Thyroid gland (tissue), 4 donors: ENCODE data around the gene WDFY4. TPM values are rescaled to one million over a fixed set of nuclear protein-coding genes. Genes with fewer than 3 reads are reported as not detected.

Source experiments
- DNase-seq, 2 donors: peaks; one replicate each; pipeline ENCODE4 v3.0.0-alpha.2; 2019
- H3K27ac ChIP-seq, 3 donors: fragments of 200-600 bp; sonication (generic); 1 replicate in 2 of 3; 2 replicates in 1 of 3; pipeline ENCODE4 v1.5.1; 2016 to 2019; ENCODE audit warnings: mild to moderate bottlenecking in 1 of 3, moderate library complexity in 1 of 3
- H3K27me3 ChIP-seq: fragments of 200-600 bp; sonication (generic); one replicate; pipeline ENCODE4 v1.5.1; 2019
- H3K36me3 ChIP-seq, 2 donors: fragments of 200-600 bp; sonication (generic); one replicate each; pipeline ENCODE4 v1.5.1; 2016 to 2019
- H3K4me1 ChIP-seq, 2 donors: fragments of 200-600 bp; sonication (generic); one replicate each; pipeline ENCODE4 v1.5.1; 2017 to 2019
- H3K4me3 ChIP-seq, 3 donors: fragments of 200-600 bp; sonication (generic); replicated peaks in 1 of 3; 1 replicate in 2 of 3; 2 replicates in 1 of 3; pipeline ENCODE4 v1.5.1; 2016; ENCODE audit warnings: mild to moderate bottlenecking in 1 of 3
- H3K9me3 ChIP-seq: fragments of 200-600 bp; sonication (generic); one replicate; pipeline ENCODE4 v1.5.1; 2017
- POLR2A ChIP-seq, 2 donors: fragments of 450-650 bp; IDR thresholded peaks; one replicate each; pipeline ENCODE4 v1.6.1; 2017; ENCODE audit warnings: antibody characterized with exemption in 2 of 2, mild to moderate bottlenecking in 2 of 2, moderate library complexity in 1 of 2
- WGBS, 2 donors: methylation state at CpG; one replicate each; pipeline ENCODE4 v1.1.5; 2017; 5-methylcytosine and 5-hydroxymethylcytosine counted together
- intact Hi-C: fragments of 100-400 bp; cut with DNase I; formaldehyde crosslinking; loops from one replicate; pipeline ENCODE4 v1.15.1; 2023
- total RNA-seq, 4 donors: library from RNA; depleted of rRNA; stranded (reverse); fragments of >200 nt; gene quantifications; one replicate each; pipeline ENCODE4 v1.2.3, GENCODE V29; 2016
- TF ChIP-seq, protein P1 (sequence below), 6 experiments: fragments of 200-600 bp in 3 of 6; fragments of 450-650 bp in 3 of 6; sonication (generic) in 3 of 6; IDR thresholded peaks; one replicate each; pipeline ENCODE4 v1.5.1; 2016 to 2019; ENCODE audit warnings: antibody characterized with exemption in 6 of 6, mild to moderate bottlenecking in 2 of 6, inconsistent platforms in 1 of 6, moderate library complexity in 1 of 6

WDFY4 gene
- total RNA-seq, 4 donors from 2014 or later, result 1.0 to 3.5 (median 1.2) TPM

DNA sequence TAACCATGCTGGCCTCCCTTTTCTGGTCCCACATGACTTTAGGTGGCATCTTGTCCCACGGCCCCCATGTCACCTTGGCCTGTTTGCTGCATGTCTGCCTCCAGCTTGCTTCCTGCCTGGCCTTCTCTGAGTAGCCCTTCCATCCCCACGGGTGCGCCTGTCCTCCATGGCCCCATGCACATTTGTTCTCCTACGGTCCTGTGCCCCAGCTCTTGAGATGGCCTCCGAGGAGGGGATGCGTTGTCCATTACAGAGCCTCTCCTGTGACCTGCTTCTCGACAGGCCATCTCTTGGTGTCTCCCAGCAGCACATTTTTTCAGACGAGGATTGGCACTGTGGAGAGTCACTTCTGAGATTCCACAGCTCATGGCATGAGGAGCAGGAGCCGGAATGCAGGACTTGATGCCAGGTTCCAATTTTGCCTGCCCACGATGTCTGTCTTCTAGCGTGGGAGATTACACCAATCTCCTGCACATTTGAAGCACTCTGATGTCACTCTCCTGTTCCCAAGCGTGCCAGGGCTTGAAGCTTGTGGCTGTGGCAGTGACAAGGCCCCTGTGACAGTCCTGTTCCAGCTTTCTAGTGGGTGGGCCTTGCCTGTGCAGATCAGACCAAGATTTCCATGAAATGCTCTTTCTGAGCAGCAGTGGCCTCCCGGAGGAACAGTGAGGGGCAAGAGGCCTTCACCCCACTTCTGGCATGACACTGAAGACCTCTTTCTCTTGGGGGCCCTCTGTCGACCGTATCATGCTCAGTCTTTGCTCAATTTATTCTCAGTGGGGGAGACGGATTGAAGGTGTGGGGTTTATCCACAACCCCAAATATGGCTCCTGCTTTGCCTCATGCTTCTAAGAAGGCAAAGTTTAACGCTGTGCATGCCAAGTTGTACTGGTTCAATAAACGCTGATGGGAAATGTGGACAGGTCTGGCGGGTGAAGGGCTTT, 13.4 kb downstream of the WDFY4 start:
- DNase-seq, result no peak
- intact Hi-C loops, result no loop called here
- Histone ChIP-seq H3K4me3 (no peak overlapping the region), H3K27me3 (no peaks in the 10 kb centered on the region), H3K4me1 (no peaks in the 10 kb centered on the region), H3K27ac (no peak overlapping the region), H3K36me3 (no peaks in the 10 kb centered on the region), H3K9me3 (no peaks in the 10 kb centered on the region)
- 86 to 90% methylated on average over 19 of the region's 19 CpGs for WGBS, 2 donors
- no peak for TF ChIP-seq POLR2A (IDR thresholded peaks at IDR 0.05)
- TF ChIP-seq, protein P1, sequence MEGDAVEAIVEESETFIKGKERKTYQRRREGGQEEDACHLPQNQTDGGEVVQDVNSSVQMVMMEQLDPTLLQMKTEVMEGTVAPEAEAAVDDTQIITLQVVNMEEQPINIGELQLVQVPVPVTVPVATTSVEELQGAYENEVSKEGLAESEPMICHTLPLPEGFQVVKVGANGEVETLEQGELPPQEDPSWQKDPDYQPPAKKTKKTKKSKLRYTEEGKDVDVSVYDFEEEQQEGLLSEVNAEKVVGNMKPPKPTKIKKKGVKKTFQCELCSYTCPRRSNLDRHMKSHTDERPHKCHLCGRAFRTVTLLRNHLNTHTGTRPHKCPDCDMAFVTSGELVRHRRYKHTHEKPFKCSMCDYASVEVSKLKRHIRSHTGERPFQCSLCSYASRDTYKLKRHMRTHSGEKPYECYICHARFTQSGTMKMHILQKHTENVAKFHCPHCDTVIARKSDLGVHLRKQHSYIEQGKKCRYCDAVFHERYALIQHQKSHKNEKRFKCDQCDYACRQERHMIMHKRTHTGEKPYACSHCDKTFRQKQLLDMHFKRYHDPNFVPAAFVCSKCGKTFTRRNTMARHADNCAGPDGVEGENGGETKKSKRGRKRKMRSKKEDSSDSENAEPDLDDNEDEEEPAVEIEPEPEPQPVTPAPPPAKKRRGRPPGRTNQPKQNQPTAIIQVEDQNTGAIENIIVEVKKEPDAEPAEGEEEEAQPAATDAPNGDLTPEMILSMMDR (IDR thresholded peaks at IDR 0.05), result no peak

DNA sequence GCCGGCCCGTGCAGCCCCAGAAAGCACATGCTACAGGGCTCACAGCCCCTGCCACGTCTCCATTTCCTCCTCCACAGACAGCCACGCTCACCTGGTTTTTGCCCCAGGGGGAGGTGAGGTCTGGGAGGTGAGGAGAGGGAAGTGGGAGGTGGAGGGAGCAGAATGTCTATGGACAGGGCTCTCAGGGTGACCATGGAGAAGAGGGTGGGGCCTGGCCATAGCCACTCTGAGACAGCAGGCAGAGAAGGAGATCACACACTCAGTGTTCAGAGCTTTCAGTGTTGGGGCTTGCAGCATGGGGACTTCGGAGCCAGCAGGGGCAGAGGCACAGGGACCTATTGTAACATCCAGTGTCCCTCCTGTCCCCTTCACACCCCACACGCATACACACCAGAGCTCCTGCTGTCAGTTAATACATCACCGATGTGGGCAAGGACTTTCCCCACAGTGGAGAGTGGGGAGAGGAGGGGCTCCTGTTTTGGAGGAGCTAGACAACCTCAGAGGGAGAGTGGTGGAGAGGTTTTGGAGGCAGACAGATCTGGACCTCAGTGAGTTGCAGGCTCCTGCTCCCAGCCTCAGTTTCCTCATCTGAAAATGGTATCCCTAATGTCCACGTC, 14.4 kb downstream of the WDFY4 start:
- Histone ChIP-seq H3K9me3 (no peaks in the 10 kb centered on the region), H3K4me3 (no peak overlapping the region), H3K27me3 (no peaks in the 10 kb centered on the region), H3K36me3 (no peaks in the 10 kb centered on the region), H3K4me1 (no peaks in the 10 kb centered on the region), H3K27ac (no peak overlapping the region)
- no peak for DNase-seq
- intact Hi-C loops, result no loop called here
- 52 to 53% methylated on average over 8 of the region's 8 CpGs for WGBS, 2 donors
- TF ChIP-seq, protein P1 (IDR thresholded peaks at IDR 0.05), result no peak
- no peak for TF ChIP-seq POLR2A (IDR thresholded peaks at IDR 0.05)

DNA sequence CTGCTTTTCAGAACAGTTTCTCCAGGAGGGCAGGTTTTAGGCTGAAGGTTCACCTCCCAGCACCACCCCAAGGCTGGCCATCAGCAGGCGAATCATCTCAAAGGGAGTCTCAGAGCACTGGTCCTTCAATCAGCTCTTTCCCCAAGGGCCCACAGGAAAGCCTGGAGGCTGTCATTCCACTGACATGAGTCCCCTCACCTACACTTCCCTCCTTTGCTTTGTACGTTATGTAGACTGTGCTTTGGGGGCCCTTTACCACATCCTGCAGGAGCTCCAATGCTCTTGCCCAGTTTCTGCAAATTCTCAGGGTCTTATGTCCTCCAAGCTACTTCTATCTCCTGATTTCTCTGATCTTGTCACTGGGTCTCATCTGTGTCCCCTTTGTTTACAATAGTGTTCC, 15.4 kb downstream of the WDFY4 start:
- no peak overlapping the region for H3K27ac ChIP-seq
- no peaks in the 10 kb centered on the region for H3K36me3 ChIP-seq
- H3K4me1 ChIP-seq, result no peaks in the 10 kb centered on the region
- no peak overlapping the region for H3K4me3 ChIP-seq
- TF ChIP-seq, protein P1 (IDR thresholded peaks at IDR 0.05), result no peak
- TF ChIP-seq POLR2A (IDR thresholded peaks at IDR 0.05), result no peak
- H3K9me3 ChIP-seq, result no peaks in the 10 kb centered on the region
- DNase-seq, result no peak
- WGBS, 2 donors, result 79 to 92% methylated on average over 2 of the region's 2 CpGs
- no peaks in the 10 kb centered on the region for H3K27me3 ChIP-seq
- intact Hi-C loops, result no loop called here

DNA sequence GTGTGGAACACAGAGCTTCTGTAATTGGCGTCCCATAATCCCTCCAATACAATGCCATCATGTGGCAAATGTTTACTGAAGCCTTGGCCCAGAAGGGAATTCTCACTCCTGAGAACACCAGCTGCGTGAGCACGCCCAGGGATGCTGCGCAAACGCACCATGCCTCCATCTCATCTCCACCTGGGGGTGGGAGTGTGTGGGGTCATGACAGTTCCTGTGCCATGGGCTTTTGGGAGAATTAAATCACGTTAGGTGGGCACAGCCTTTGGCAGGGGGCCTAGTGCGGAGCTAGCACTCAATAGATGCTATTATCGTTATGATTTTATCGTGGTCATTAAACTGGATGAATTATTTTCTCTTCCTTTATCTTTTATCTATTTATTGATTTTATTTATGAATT, 15.8 kb downstream of the WDFY4 start:
- H3K9me3 ChIP-seq, result no peaks in the 10 kb centered on the region
- DNase-seq, result no peak
- H3K4me3 ChIP-seq, result no peak overlapping the region
- intact Hi-C loops, result no loop called here
- H3K27ac ChIP-seq, result no peak overlapping the region
- H3K27me3 ChIP-seq, result no peaks in the 10 kb centered on the region
- 89 to 91% methylated on average over 9 of the region's 9 CpGs for whole genome bisulfite sequencing, 2 donors
- H3K36me3 ChIP-seq, result no peaks in the 10 kb centered on the region
- TF ChIP-seq POLR2A (IDR thresholded peaks at IDR 0.05), result no peak
- TF ChIP-seq, protein P1 (IDR thresholded peaks at IDR 0.05), result no peak
- H3K4me1 ChIP-seq, result no peaks in the 10 kb centered on the region
